Activated T-cell treated with anti-CD3 and anti-CD28 coated beads for 24 hours (primary cell): ENCODE measurements around the gene COL5A1.
"Not testable (repeated sequence)": the region's sequence is repeated elsewhere in the genome, so short reads cannot be mapped to it uniquely, and the experiment has no call there.

ENCODE experiments used
- DNase-seq: peaks from one replicate; pipeline ENCODE4 v3.0.0-alpha.2; 2020; ENCODE audit warnings: low read depth

Gene COL5A1

DNA sequence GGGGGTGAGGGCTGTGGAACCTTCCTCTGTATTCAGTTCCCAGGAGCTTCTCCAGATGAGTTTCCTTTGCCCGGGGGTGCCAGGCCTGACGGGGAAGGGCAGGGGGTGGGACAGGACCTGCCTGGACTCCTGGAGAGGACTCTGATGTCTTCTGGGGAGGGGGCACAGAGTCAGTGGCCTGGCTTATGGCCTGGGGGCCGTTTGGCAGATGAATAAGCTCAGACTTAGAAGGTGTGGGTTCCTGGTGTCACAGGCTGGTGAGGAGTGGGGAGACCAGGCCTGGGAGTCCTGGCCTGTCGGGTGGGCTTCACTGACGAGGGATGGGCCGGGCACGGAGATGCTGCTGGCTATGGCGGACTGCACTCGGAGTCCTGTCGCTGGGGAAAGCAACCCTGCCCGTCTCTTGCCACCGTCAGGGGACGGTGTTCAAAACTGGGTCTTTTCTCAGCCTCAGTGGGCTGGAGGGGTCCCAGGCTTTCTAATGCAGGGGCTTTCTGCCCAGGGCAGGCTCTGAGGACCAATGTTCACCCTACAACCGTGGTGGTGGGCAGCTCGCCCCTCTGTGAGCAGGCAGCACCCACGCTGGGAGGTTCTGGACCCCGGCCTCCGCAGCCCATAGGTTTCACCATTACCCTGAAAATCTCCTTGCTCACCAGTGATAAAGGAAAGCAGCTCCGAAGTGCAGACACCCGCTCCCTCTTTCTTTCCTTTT, 16.2 kb downstream of the COL5A1 start:
- no peak for DNase-seq

DNA sequence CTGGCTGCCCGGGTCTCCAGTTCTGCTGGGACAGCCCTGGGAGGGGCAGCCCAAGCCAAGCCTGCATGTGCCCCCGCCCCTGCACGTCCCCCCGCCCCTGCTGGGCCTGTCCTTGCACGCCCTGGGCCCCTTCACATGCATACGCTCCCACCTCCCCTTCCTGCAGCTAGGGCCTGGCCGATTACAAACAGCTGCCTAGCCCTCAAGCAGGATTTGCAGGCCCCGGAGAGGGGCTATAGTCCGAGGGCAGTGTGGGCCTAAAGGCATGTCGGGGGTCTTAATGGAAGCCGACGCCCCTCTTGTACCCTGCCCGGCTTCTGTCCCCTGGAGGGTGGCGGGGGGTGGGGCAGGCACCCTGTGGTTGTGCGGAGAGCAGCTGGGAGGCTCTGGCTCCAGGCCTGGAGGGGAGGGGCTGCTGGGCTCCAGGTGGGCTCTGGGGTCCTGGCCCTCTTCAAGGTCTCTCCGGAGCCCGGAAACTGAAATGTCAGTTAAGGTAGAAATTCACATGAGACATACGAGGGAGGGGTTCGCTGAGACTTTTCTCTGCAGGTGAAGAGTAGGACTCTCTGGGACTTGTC, 16.9 kb downstream of the COL5A1 start:
- DNase-seq = no peak

DNA sequence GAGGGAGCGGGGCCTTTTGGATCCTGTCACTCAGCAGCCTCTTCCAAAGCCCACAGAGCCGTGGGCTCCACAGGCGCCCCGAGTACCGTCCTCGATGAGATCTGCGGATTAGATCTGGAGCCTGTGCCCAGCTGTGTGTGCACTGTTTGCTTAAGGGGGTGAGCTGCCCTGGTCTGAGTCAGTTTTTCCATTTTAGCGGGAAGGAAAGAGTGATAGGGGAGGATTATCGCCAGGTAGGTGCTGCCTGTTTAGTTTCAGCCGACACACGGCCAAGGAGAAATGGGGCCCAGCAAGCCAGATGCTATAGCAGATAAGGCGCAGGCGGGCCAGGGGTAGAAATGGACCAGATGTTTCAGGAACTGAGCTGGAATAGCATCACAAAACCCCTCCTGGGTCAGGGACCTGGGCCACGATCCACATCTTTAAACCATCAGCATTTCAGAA, 18.1 kb downstream of the COL5A1 start:
- no peak for DNase-seq

DNA sequence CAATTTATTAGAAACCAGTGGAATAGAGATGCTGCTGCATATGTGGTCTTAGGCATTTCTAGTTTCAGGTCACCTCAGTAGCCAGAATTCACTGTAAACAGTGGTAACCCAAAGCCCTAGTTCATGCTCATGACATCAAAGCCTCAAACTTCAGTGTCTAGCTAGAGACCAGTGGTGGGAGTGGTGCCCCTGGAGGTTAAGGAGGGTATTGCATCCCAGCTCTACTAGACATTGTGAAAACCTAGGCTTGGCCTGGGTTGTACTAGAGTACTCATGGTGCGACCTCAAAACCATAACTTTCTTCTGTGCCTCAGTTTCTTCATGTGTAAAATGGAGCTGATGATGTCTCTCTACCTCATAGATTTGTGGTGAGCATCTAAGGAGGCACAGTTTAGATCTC, 18.8 kb downstream of the COL5A1 start:
- no peak for DNase-seq

DNA sequence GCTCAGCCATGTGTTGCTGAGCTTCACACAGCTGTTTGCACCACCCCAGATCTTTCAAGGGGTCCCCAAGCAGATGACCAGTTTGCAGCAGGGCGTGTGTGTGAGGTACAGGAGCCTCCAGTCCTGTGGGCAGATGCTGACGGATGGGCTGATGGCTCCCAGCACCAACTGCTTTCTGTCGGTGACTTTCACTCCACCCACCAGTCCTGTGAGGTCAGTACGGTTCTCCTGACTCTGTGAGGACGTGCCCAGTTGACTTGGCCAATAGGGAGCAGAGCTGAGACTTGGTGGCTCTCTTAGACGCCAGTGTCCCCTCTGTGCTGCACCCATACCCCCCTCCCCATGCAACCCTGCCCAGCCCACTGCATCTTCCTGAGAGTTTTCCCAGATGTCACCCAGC, 19.7 kb downstream of the COL5A1 start:
- DNase-seq = no peak

DNA sequence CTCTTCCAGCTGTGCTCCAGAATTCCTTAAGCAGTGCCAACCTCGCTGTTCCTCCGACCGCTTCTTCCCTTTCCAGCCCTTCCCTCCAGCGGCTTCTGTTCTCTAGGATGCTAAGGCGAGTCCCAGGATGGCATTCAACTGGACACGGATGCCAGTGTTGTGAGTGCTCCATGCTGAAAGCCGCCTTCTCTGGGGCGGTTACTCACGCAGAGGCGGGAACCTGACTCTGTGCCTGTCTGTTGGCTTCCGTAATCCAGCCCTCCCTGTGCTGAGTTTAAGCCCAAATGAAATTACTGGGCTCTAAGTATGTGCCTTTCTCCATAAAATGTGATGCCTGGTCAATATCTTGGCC, 20.2 kb downstream of the COL5A1 start:
- DNase-seq = no peak

DNA sequence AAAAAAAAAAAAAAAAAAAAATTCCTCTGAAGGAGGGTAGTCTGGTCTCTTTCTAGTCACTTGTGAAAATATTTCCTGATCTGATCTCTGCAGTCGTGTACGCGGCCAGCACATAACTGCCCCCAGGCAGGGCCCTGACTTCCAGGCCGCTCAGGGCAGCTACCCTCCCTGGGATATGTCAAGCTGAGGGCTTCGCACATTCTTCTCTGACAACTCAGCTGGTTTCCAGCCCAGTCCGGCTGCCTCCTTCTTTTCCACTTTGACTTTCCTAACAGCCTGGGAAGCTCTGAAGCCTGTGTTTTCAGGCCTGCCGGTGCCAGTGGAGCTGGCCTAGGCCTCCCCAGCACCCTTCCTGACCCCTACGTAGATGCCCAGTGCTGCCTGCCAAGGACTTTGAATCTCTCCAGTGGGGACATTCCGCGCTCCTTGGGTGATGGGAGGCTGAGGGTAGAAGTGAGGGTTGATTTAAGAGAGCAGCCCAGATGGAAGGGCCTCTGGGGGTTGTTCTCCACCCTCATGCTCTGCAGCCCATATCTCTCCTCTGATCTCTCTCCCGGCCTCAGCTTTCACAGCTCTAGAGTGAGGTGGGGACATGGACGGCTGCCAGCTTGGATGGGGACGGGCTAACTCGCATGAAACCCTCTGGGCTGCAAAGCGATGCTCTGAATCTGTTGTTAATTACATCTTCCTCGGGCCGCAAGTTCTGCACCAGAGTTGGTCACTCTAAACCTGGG, 20.7 kb downstream of the COL5A1 start:
- no peak for DNase-seq

DNA sequence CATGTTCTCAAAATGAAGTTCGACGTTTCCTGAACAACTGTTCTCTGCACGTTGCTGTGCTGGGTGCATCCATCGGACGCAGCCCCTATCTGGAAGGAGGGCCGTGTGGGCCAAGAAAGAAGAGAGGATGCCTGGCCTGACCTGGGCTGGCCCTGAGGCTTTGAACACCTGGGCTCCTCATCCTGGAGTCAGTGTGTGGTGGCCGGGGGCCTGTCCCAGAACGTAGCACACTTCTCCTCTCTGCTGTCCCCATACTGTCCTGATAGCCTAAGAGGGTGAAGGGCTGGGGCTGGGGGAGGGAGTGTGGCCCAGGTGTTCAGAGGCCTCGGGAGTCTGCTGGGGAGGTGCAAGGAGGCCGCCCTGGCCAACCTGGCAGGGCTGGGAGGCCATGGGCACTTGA, 21.5 kb downstream of the COL5A1 start:
- no peak for DNase-seq

DNA sequence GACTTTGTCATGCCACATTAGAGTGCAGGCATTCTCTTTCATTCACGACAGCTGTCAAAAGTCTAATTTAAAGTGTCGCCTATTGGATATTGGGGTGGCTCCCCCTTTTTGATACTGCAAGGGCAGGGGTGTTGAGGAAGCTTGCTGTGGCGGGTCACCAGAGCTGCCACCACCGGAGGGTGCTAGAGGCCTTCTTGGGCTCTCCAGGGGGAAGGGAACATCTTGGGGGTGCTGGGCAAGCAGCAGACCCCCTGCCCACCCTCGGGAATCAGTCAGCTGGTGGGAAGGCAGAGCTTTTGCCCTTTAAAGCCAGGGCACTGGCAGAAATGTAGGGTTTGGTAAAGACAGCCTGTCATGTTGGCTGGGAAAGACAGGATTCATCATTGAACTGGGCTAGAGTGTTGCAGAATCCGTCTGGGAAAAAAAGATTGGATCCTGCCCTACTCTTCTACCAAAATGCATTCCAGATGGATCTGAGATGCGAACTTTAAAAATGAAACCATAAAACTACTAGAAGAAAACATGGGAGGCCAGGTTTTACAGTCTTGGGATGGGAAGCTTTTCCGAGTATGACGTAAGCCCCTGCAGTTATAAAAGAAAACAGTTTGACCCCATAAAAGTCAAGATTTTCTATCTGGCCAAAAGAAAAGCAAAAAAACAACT, 22.3 kb downstream of the COL5A1 start:
- DNase-seq = no peak

DNA sequence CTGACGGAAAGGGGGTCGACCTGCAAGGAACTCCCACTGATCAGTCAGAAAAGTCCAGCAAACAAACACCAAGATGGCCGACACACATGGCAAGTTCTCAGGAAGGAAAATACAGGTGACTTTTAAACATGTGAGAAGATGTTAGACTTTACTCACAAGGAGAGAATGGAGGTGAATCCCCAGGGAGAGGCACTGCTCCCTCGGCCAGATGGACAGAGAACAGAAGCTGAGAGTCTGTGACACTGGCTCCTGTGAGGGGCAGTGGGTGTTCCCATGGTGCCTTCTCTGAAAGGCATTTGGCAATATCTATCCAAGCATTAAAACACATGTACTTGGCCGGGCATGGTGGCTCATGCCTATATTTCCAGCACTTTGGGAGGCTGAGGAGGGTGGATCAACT, 22.8 kb downstream of the COL5A1 start:
- no peak for DNase-seq

DNA sequence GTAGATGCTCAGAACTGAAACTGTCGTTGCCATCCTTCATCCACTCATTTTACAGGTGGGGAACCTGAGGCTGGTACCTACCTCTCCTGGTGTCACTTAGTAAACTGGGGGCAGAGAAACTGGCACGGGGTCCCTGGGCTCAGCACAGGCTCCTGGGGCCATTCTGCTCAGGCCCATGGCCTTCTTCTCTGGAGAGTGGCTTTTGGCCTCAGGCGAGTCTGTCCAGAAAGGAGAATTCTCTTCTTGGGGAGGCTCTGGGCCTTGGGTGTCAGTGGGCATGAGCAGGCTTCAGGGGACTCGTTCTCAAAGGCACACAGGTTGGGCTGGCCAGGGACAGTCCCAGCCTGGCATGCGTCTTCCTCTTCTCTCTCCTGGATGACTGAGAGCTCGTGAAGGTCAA, 24.6 kb downstream of the COL5A1 start:
- no peak for DNase-seq

DNA sequence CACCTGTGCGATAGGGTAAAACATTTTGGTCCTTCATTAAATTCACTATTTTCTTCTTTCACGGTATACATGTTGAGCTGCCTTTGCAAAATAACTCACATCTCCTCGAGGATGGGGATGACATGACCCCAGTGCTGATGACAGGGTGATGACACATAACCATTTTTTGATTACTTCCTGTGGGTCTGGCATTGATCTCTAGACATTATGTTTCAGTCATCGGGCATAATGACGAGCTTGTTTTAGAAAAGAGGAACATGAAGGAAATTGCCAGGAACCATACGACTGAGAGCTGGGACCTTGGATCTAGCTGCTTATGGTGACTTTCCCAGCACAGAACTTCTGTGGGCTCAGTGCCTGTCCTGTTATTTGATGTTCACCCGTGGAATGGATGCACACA, 25.2 kb downstream of the COL5A1 start:
- DNase-seq = no peak

DNA sequence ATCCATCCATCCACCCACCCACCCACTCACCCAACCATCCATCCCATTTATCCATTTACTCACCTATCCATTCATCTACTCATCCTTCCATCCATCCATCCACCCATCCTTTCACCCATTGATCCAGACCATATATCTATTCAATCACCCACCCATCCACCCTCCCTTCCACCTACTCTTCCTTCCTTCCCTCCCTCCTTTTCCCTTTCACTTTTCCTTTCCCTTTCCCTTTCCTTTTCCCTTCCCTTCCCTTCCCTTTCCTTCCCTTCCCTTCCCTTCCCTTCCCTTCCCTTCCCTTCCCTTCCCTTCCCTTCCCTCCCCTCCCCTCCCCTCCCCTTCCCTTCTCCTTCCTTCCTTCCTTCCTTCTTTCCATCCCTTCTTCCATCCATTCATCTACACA, 27.4 kb downstream of the COL5A1 start:
- DNase-seq = not testable (repeated sequence)

DNA sequence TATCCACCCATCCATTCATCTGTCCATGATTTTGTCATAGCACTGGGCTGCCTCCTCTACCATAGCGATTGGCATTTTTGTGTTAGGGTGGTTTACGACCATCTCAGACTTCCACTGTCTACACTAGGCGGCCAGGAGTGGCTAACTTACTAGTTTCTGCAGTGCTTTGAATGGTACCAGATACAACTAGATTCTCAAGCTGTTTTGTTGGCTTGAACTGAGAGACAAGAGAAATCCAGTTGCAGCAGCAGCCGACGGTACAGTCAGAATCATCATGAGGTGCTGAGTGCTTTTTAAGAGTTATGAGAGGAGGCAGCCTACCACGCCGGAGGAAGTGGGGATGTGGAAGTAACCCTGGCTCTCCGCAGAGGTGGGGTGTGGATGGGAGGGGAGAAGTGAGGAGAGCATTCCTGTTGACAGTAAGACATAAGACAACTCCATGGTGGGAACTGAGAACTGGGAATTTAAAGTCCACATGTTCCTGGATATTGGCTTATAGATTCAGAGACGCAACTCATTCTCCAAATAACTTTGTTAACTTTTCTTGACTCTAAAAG, 27.9 kb downstream of the COL5A1 start:
- DNase-seq = no peak

DNA sequence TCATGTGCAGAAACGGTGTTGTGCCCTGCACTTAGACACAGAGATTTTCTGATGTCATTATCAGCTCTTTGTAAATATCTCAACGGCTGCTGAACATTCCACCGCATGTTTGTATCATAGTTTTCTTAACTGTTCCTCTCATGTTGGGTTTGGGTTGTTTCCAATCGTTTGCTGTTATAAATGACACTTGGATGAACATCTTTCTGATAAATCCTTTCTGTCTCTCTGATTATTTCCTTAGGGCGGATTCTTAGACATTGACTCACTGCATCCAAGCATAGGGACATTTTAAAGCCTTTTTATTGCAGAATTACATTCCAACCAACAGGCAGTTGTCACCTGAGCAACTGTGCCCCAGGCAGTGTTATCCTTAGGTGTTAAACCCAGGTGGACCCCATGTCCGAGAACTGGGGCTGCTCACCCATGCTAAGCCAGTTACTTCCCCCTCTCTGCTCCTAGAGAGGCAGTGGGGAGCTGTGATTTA, 28.5 kb downstream of the COL5A1 start:
- DNase-seq = no peak

DNA sequence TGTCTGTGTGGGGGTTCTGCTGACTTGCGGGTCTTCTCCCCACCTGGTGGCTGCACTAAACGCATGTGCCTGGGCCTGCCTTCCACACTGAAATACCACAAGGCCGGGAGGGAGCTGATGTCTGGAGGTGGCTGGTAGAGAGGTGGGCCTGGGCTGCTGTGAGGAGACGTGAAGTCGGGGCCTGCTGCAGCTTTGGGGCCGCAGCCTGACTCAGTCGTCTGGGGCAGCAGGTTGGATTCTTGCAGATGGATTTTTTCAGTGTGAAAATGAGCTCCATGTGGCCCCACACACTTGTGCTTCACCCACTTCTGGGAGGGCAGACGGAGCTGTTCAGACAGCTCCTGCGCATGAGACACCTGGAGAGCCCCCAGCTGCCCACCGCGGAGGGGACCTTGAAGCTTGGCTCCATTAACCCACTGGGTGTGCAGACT, 29.3 kb downstream of the COL5A1 start:
- no peak for DNase-seq

DNA sequence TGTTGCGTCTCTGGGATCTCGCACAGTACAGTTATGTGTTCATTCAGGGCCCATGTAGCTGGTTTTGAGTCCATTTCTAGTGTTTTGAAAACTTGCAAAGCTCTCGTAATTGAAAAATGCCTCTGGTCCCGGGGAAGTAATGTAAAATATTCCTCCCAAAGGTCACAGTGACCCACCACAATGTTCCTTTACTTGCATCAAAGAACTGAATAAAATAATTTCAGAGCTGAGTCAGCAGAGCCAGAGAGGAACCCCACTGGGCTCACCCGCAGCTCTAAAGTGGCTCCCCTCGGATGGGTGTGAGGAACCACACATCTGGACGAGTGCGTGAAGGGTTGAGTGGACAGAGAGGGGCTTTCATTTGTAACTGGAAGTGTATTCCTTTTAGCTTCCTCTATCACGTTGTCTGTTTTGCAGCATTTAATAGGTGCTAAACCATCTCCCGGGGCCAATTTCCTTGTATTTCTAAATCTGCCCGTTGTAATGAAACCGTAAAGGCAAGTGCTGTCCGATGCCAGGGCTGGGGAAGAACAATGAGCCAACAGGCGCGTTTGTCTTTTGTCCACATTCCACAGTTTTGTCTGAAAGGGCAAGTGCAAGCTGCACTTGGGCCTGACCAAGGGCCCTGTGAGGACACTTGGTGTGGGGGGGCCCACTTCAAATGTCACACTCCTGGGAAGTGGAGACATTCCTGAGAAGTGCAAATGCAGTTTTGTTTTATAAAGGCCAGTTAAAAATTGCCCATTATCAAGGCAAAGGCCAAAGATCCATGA, 29.9 kb downstream of the COL5A1 start:
- DNase-seq = no peak

DNA sequence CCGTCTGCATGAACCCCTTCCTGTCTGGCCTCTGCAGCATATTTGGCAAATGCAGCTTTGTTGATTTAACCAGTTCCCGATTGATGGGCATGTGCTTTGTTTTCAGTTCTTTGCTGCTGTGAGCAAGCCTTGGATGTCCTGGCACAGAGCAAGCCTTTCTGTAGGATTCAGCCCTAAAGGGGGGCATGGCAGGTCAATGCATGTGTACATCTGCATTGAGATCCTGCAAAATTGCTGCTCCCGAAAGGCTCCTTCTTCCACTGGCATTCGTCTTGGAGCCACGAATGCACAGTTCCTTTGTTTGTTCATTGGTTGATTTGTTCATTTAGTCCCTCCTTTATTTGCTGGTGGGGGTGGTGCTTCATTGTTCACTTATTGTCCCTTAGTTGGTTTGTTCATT, 34.8 kb downstream of the COL5A1 start:
- no peak for DNase-seq

DNA sequence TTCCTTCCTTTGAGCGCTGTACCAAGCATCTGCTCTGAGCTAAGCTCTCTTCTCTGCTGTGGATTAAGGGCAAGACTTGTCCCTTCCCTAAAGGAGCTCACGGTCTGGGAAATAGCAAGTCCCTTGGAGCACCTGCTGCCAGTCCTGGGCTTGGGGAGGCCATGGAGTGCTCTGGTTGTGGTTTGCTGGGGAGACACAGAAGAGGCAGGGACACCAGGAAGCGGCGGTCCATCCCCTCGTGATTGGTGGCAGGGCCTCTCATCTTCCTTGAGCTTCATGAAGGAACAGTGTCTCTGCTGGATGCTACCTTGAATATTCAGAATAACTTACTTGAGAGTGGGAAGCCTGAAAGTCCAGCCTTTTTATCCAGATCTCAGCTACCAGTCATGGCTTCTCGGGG, 35.3 kb downstream of the COL5A1 start:
- no peak for DNase-seq

DNA sequence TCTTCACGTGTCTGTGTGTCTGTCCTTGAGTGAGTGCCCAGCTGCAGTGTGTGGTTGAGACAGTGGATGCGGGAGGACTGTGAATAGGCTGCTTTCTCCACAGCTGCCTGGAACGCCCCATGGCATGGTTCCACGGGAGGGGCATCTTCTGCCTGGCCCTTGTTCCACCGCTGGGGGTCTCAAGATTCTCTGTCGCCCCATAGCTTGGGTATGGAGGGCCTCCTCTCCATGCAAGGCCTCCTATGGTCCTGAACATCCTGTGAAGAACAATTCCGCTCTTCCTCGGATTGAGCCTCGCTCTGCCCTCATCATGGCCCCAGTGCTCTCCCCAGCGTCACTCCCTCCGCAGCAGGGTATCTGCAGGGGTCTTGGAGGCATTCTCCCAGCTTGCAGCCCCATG, 36.1 kb downstream of the COL5A1 start:
- no peak for DNase-seq

DNA sequence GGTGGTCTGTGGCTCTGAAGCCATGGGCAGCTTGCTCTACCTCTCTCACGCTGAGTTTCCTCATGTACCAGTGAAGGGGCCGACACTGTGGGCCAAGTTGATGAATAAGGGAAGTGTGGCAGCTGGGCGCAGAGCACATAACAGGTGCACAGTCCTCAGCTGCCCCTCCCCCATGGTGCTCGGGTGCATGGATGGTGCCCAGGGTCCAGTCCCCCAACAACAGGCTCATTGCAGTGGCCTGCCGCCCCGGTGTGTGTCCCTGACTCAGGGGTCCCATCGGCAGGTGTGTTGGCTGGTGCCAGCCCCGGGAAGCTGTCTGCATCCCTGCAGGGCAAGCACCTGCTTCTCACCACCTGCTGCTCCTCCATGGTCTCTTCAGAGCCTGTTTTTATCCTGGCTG, 36.6 kb downstream of the COL5A1 start:
- no peak for DNase-seq
